Measurements from ENCODE around the gene PLA2G2D.

PLA2G2D gene

GRCh38 chr1:20115916-20116315 is 3.4 kb downstream of the PLA2G2D start:
- no peak overlapping the region for H3K4me3 ChIP-seq (ENCODE audit: low read depth, low read length)

GRCh38 chr1:20115479-20115878 is 3.9 kb downstream of the PLA2G2D start:
- no peak for TF ChIP-seq CTCF (IDR thresholded peaks at IDR 0.05; ENCODE audit: control insufficient read depth, extremely low read depth, insufficient read depth)
- no peak overlapping the region for H3K4me3 ChIP-seq (ENCODE audit: low read depth, low read length)
- DNase-seq (ENCODE audit: low read depth), result no peak

More at GRCh38 chr1:20115916-20116315, 3.4 kb downstream of the PLA2G2D start:
- TF ChIP-seq CTCF (IDR thresholded peaks at IDR 0.05; ENCODE audit: control insufficient read depth, extremely low read depth, insufficient read depth), result no peak
- DNase-seq (ENCODE audit: low read depth), result no peak

- DNase-seq (ENCODE audit: low read depth), result no peak
- H3K4me3 ChIP-seq (ENCODE audit: low read depth, low read length), result no peak overlapping the region
- no peak for TF ChIP-seq CTCF (IDR thresholded peaks at IDR 0.05; ENCODE audit: control insufficient read depth, extremely low read depth, insufficient read depth)
Measured at GRCh38 chr1:20114021-20114648, 5.2 kb downstream of the PLA2G2D start.

GRCh38 chr1:20112279-20113000 is 6.9 kb downstream of the PLA2G2D start:
- TF ChIP-seq CTCF (IDR thresholded peaks at IDR 0.05; ENCODE audit: control insufficient read depth, extremely low read depth, insufficient read depth), result no peak

GRCh38 chr1:20111452-20111851 is 7.9 kb downstream of the PLA2G2D start:
- no peak for DNase-seq (ENCODE audit: low read depth)
- no peak overlapping the region for H3K4me3 ChIP-seq (ENCODE audit: low read depth, low read length)
- TF ChIP-seq CTCF (IDR thresholded peaks at IDR 0.05; ENCODE audit: control insufficient read depth, extremely low read depth, insufficient read depth), result no peak

More at GRCh38 chr1:20112279-20113000, 6.9 kb downstream of the PLA2G2D start:
- DNase-seq (ENCODE audit: low read depth), result no peak
- H3K4me3 ChIP-seq (ENCODE audit: low read depth, low read length), result no peak overlapping the region

- no peak for TF ChIP-seq CTCF (IDR thresholded peaks at IDR 0.05; ENCODE audit: control insufficient read depth, extremely low read depth, insufficient read depth)
- H3K4me3 ChIP-seq (ENCODE audit: low read depth, low read length), result no peak overlapping the region
- no peak for DNase-seq (ENCODE audit: low read depth)
Measured at GRCh38 chr1:20110679-20111078, 8.7 kb downstream of the PLA2G2D start.
